GM12891 (cell line): Measurements from ENCODE around the gene ELFN2.

Experiments used
- POLR2A ChIP-seq: IDR thresholded peaks from 2 replicates; pipeline ENCODE4 v1.6.1; 2011; ENCODE audit warnings: low read depth, low read length, control low read depth
- POLR2AphosphoS5 ChIP-seq: IDR thresholded peaks from 2 replicates; pipeline ENCODE4 v1.6.1; 2011; ENCODE audit warnings: low read depth, low read length, control low read depth
- POU2F2 ChIP-seq: IDR thresholded peaks from 2 replicates; pipeline ENCODE4 v1.6.1; 2011; ENCODE audit warnings: low read depth, mild to moderate bottlenecking, control low read depth, low read length, moderate library complexity
- SPI1 ChIP-seq: IDR thresholded peaks from 2 replicates; pipeline ENCODE4 v1.6.1; 2011; ENCODE audit warnings: low read depth, low read length, control low read depth
- TAF1 ChIP-seq: IDR thresholded peaks from 2 replicates; pipeline ENCODE4 v1.6.1; 2011; ENCODE audit warnings: low read depth, low read length, control low read depth

GRCh38 chr22:37374571-37374970, 52.7 kb downstream of the ELFN2 start:
- no peak for TF ChIP-seq POU2F2
- no peak for TF ChIP-seq POLR2AphosphoS5
- TF ChIP-seq SPI1, result no peak
- TF ChIP-seq POLR2A, result no peak
- TF ChIP-seq TAF1, result no peak
